MM.1S (cell line): ENCODE results near the gene ANKUB1.

ENCODE experiments used
- EZH2 ChIP-seq: fragments of 300-600 bp; sonication (generic); optimal IDR thresholded peaks from 2 replicates; pipeline ENCODE3; 2017; ENCODE audit warnings: low read depth, mild to moderate bottlenecking, antibody characterized with exemption, low read length, mixed read lengths
- TF ChIP-seq, protein P1 (sequence below): fragments of 300-600 bp; sonication (generic); IDR thresholded peaks from 2 replicates; pipeline ENCODE4 v1.5.1; 2016; ENCODE audit warnings: antibody characterized with exemption, low read length, mixed read lengths

DNA sequence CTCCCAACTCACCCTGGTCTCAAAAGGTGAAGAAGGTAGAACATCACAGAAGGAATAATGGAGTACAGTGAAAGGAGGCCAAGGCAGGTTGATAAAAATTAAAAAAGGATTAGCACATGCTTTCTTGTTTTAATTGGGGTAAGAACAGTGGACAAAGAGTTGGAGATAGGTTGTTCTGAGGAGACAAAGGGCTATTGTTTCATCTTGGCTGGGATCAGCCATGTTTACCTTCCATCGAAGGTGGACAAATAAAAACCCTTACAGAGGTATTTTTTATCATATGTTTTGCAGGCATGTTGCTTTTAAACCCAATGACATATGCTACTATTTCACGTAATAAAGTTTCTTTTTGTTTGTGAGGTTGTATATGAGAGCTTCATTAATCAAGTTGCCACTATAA lies 53.0 kb downstream of the ANKUB1 start:
- TF ChIP-seq, protein P1, sequence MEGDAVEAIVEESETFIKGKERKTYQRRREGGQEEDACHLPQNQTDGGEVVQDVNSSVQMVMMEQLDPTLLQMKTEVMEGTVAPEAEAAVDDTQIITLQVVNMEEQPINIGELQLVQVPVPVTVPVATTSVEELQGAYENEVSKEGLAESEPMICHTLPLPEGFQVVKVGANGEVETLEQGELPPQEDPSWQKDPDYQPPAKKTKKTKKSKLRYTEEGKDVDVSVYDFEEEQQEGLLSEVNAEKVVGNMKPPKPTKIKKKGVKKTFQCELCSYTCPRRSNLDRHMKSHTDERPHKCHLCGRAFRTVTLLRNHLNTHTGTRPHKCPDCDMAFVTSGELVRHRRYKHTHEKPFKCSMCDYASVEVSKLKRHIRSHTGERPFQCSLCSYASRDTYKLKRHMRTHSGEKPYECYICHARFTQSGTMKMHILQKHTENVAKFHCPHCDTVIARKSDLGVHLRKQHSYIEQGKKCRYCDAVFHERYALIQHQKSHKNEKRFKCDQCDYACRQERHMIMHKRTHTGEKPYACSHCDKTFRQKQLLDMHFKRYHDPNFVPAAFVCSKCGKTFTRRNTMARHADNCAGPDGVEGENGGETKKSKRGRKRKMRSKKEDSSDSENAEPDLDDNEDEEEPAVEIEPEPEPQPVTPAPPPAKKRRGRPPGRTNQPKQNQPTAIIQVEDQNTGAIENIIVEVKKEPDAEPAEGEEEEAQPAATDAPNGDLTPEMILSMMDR, result no peak
- no peak for TF ChIP-seq EZH2
